ENCODE results near the gene MSANTD1.

DNA sequence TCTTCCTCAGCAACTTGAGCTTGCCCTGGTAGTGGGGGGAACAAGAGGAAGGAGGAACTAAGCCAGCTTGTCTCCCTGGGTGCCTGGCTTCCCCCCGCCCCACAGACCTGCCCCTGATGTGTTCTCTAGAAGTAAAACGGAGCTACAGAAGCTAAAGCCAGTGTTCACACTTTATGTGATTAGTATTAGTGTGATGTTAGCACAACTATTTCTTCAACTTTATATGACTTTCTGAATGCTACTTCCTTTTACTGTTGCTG is 54.5 kb downstream of the MSANTD1 start:
- TF ChIP-seq, protein P1, sequence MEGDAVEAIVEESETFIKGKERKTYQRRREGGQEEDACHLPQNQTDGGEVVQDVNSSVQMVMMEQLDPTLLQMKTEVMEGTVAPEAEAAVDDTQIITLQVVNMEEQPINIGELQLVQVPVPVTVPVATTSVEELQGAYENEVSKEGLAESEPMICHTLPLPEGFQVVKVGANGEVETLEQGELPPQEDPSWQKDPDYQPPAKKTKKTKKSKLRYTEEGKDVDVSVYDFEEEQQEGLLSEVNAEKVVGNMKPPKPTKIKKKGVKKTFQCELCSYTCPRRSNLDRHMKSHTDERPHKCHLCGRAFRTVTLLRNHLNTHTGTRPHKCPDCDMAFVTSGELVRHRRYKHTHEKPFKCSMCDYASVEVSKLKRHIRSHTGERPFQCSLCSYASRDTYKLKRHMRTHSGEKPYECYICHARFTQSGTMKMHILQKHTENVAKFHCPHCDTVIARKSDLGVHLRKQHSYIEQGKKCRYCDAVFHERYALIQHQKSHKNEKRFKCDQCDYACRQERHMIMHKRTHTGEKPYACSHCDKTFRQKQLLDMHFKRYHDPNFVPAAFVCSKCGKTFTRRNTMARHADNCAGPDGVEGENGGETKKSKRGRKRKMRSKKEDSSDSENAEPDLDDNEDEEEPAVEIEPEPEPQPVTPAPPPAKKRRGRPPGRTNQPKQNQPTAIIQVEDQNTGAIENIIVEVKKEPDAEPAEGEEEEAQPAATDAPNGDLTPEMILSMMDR (IDR thresholded peaks at IDR 0.05; ENCODE audit: insufficient read depth, low read depth, low read length): no peak
- no peak for TF ChIP-seq EZH2 (IDR thresholded peaks at IDR 0.05; ENCODE audit: insufficient read depth, low read length)
